RWPE2 (cell line): Measurements from ENCODE around the gene PAN3.

Experiments
- ATAC-seq: fragments of 200-7000 bp; cut with Tn5 transposase; 3 replicates; pipeline ENCODE4 v1.9.1; 2021; ENCODE audit warnings: low read depth
- DNase-seq: peaks from one replicate; pipeline ENCODE4 v3.0.0-alpha.2; 2020; ENCODE audit warnings: low spot score
- H3K27ac ChIP-seq: fragments of 450-650 bp; 2 replicates; pipeline ENCODE4 v1.5.1; 2017; ENCODE audit warnings: mild to moderate bottlenecking; ENCODE audit not compliant: poor library complexity, severe bottlenecking
- H3K27me3 ChIP-seq: fragments of 250-450 bp; sonication (Bioruptor Pico); 2 replicates; pipeline ENCODE4 v1.5.1; 2021; ENCODE audit warnings: mild to moderate bottlenecking, moderate library complexity; ENCODE audit not compliant: insufficient read depth, poor library complexity, severe bottlenecking
- H3K36me3 ChIP-seq: fragments of 250-450 bp; sonication (Bioruptor Pico); 2 replicates; pipeline ENCODE4 v1.5.1; 2020; ENCODE audit warnings: low read depth, mild to moderate bottlenecking, moderate library complexity
- H3K4me1 ChIP-seq: fragments of 250-450 bp; sonication (Bioruptor Pico); 2 replicates; pipeline ENCODE4 v1.5.1; 2021; ENCODE audit warnings: mild to moderate bottlenecking, moderate library complexity; ENCODE audit not compliant: insufficient read depth, poor library complexity, severe bottlenecking
- H3K4me3 ChIP-seq: fragments of 250-450 bp; sonication (Bioruptor Pico); 2 replicates; pipeline ENCODE4 v1.5.1; 2021; ENCODE audit warnings: mild to moderate bottlenecking, moderate library complexity; ENCODE audit not compliant: severe bottlenecking
- H3K9me3 ChIP-seq: fragments of 250-450 bp; sonication (Bioruptor Pico); 2 replicates; pipeline ENCODE4 v1.5.1; 2021; ENCODE audit warnings: mild to moderate bottlenecking, moderate library complexity; ENCODE audit not compliant: severe bottlenecking
- CTCF ChIP-seq: fragments of 450-650 bp; IDR thresholded peaks from one replicate; pipeline ENCODE4 v1.5.1; 2017; ENCODE audit warnings: mild to moderate bottlenecking, moderate library complexity; ENCODE audit not compliant: poor library complexity, severe bottlenecking

Gene PAN3

GRCh38 chr13:28333204-28333881 lies 195.0 kb downstream of the PAN3 start:
- Histone ChIP-seq H3K4me1 (no peaks in the 10 kb centered on the region), H3K27me3 (no peaks in the 10 kb centered on the region), H3K9me3 (no peaks in the 10 kb centered on the region), H3K27ac (no peak overlapping the region), H3K36me3 (no peaks in the 10 kb centered on the region), H3K4me3 (no peak overlapping the region)
- no peak for TF ChIP-seq CTCF
- ATAC-seq (no peak), DNase-seq (no peak)

DNA sequence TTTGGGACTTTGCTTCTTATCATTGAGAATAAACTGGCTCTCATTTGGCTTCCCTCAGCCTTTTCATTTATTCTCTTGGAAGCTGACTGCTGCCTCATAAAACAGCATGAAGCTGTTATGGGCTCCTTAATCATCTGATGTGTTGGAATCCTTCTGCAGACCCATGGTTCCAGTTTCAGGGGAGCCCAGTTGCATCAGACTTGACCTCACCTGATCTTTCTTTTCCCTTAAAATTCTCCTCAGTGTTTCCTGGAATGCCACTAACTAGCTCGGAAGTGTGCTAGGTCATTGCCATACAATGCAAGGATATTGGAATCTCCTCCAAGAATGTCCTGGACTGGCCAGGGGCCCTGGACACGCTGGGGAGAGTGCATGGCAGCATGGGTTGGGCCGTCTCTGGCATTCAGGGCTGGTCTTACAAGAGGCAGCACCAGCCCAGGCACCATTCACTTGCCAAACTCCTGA lies 197.9 kb downstream of the PAN3 start:
- Histone ChIP-seq H3K4me1 (no peaks in the 10 kb centered on the region), H3K27ac (no peak overlapping the region), H3K27me3 (no peaks in the 10 kb centered on the region), H3K9me3 (no peaks in the 10 kb centered on the region), H3K36me3 (no peaks in the 10 kb centered on the region), H3K4me3 (no peak overlapping the region)
- DNase-seq, result no peak
- no peak for ATAC-seq
- no peak for TF ChIP-seq CTCF

DNA sequence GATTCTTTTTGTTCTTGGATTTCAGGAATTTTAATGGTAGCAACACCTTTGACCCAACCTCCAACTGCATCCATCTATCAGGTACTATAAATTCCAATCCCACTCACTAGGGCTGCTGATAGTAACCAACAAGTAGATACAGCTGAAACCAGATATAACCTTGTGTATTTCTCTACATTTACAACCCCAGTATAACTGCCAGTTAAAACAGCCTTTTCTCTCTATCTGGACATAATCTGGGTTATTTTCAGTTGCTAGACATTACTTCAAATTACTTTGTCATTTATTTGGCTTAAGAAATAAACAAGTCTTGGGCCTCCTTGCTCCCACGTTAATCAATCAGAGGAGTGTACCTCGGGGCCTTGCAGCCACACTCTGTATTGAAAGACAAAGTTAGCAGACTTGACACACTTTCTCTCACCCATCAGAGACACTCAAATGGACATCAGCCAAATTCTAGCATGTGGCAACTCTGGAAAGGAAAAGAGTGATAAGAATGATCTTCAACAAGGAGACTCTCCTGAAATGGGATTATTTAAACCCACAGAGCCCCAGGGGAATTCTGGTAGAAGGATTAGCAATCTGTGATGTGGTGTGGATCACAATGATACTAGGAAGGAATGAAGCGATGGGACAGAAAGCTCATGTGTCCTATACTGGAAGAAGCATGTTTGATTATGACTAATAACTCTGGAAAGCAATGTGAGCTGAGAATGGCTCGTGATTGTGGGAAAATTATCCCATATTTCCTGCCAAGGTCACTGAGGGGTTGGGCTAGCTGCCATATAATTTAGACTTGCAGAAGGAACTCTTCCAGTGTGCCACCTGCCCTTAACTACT lies 199.0 kb downstream of the PAN3 start:
- Histone ChIP-seq H3K9me3 (no peaks in the 10 kb centered on the region), H3K4me3 (no peak overlapping the region), H3K27ac (no peak overlapping the region), H3K4me1 (no peaks in the 10 kb centered on the region), H3K36me3 (no peaks in the 10 kb centered on the region), H3K27me3 (no peaks in the 10 kb centered on the region)
- no peak for DNase-seq
- TF ChIP-seq CTCF, result no peak
- ATAC-seq, result no peak

DNA sequence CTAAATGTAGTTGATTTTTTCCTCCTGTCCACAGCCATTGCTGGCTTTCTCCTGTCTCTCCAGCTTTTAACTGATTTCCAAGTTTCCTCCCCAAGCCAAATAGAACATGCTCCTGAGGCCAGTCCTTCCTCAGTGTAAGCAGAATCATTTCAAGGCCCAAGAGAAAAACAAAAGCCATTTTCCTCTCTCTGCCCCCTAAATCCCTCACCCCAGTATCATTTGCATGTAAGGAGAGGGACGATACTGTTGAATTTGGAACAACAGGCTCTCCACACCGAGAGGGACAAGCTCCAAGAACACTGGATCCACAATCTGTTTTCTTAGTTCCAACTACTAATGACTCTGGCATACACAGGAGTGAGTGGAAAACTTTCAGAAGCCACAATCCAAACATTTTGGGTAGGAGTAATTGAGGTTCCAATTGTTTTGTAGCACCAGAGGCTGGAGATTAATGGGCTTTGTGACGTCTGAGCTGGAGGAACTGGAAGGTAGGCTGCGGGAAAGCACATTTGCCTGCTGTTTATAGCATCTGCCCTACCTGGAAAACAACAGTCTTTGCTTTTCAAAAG lies 199.7 kb downstream of the PAN3 start:
- TF ChIP-seq CTCF, result no peak
- no peak overlapping the region for H3K4me3 ChIP-seq
- H3K27ac ChIP-seq, result no peak overlapping the region
- H3K27me3 ChIP-seq, result no peaks in the 10 kb centered on the region
- no peaks in the 10 kb centered on the region for H3K4me1 ChIP-seq
- ATAC-seq (no peak), DNase-seq (no peak)
- H3K36me3 ChIP-seq, result no peaks in the 10 kb centered on the region
- H3K9me3 ChIP-seq, result no peaks in the 10 kb centered on the region

DNA sequence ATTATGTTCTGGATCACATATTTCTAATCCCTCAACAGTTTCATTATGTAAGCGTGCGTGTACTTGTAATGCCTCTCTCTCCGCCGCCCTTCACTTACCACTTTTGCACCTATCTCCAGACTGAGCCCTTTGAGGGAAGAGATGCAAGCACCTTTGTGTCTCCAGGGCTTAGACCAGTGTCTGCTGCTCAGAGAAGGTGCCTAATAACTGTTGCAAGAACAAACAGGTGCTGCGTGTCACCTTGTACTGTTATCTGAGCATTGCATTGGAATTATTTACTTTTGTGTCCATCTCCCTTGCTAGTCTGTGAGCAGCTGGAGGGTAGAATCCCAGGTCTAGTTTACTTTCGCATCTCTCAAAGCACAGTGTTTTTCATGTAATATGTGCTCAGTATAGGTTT lies 200.4 kb downstream of the PAN3 start:
- no peaks in the 10 kb centered on the region for H3K27me3 ChIP-seq
- no peak for TF ChIP-seq CTCF
- DNase-seq (no peak), ATAC-seq (no peak)
- no peak overlapping the region for H3K27ac ChIP-seq
- no peaks in the 10 kb centered on the region for H3K36me3 ChIP-seq
- H3K4me3 ChIP-seq, result no peak overlapping the region
- no peaks in the 10 kb centered on the region for H3K9me3 ChIP-seq
- H3K4me1 ChIP-seq, result no peaks in the 10 kb centered on the region
